GM19099 (cell line): ENCODE measurements around the gene TSPAN14.

Experiments used
- POLR2A ChIP-seq: IDR thresholded peaks from 3 replicates; pipeline ENCODE4 v1.6.1; 2011; ENCODE audit warnings: low read depth; ENCODE audit not compliant: insufficient read length; ENCODE audit errors: extremely low read depth

TSPAN14 gene

DNA sequence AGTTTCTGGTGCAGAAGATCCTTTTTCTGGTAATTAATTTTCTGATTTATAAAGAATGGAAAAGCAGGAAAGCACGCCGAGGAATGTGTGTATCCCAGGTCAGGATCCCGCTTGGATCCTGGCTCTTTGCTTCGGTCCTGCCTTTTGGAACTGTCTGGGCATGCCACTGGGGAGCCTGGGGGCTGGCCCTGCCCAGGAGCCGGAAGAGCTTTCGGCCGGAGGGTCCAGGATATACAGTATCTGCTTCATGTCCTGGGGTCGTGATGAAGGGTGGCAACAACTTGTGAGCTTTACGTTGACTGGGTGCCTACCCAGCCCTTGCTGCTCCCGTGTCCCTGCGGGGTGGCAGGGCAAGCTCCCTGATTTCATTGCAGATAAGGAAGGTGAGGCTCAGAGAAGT is 86.0 kb downstream of the TSPAN14 start:
- no peak for TF ChIP-seq POLR2A

DNA sequence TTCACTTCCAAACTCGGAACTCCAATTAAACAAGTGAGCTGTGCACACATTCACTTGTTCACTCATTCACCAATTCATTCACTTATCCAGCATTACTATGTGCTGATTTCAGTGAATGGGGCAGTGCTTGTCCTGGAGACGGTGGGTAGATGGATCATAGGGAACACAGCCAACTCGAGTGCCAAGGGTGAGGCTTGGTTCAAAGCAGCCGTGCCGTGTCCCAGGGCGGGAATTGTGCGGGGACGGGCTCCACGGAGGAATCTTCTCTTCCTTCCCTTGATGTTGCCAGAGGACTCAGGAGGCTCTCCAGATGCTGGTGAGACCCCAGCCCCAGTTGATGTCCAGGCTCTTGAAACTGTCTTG is 86.5 kb downstream of the TSPAN14 start:
- no peak for TF ChIP-seq POLR2A

DNA sequence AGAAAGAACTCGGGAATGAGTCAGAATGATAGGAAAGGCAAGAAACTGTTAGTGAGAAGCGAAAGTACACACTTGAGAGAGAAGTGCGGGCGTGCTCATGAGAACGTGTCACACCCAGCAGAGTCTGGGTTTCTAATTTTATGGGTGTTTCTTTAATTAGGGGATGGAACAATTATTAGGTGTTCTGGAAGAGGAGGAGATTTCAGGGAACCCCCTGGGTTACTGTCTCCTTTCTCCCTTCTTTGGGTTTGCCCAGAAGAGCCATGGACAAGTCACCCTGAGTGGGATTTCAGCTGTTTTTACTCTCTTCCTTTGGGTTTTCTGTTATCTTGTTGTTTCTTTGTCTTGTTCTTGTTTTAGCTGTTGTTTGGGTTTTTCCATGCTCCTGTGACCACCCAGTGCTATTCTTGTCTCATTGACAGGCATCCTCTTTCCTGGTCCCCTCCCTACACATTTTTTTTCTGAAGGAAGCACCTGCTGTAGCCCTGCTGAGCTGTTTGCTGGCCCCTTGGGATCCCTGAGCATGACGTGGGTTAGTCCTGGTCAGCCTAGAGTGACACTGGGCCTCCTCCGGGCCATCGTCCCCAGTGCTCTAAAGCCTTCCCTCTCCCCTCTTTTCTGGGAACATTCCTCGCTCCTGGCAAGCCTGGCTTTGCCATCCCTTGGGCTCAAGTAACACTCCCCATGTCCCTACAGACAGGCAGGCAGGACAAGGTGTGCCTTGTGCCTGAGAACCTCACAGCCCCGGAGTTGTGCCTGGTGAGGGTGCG is 87.1 kb downstream of the TSPAN14 start:
- TF ChIP-seq POLR2A = no peak

DNA sequence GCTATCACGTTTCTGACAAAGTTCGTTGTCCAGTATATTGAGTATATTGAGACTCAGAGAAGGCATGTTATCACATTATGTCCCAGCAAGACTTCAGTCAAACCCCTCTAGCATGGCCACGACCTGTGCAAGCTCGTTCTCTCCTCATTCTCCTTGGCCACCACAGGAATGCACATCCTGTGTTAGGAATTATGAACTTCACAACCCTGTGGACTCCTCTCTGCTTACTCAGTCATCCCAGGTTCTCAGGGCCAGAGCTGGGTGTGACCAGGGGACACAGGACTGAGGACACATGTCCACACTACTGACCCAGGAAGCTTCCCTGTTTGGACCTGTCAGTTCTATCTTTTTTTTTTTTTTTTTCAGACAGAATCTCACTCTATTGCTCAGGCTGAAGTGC is 87.9 kb downstream of the TSPAN14 start:
- TF ChIP-seq POLR2A = no peak

DNA sequence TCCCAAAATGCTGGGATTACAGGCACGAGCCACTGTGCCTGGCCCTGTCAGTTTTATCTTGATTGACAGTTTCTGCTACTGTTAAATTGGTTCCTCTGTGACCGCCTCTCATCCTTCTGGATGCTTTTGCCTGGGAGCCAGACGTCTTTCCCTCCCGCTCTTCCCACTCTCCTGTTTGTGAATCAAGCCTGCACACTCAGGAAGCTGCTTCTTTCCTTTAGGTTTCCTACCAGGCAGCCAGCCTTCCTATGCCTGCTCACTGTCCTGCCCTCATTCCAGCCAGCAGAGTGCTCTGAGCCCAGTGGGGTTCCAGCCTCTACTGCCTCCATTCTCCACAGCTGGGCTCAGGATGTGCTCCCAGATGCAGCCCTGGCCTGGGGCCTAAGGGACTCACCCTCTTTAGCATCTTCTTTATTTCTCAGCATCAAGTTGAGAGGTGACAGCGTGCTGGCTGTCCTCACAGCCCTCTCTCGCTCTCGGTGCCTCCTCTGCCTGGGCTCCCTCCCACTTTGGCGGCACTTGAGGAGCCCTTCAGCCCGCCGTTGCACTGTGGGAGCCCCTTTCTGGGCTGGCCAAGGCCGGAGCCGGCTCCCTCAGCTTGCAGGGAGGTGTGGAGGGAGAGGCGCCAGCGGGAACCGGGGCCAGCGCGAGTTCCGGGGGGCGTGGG is 88.7 kb downstream of the TSPAN14 start:
- no peak for TF ChIP-seq POLR2A

DNA sequence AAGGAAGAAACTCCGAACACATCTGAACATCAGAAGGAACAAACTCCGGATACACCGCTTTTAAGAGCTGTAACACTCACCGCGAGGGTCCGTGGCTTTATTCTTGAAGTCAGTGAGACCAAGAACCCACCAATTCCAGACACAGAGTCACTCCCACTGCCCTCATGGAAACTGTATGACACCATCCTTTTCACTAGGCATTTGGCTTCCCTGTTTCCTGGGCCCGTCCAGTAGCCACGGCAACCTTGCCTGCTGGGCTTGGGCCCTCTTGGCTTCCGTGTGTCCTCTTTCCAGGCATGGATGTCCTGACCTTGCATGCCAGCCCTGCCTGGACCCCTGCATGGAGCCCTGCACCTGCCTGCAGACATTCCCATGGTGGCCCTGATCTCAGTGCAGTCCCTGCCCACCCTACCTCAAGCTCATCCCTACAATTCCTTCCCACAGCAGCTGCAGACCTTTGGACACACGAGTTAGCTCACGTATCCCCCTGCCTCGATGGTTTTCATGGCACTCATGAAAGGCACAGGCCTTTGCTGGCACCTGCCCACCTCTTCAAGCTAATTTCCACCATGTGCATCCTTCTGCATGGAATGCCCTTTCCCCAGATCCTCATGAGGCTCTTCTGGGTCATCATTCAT is 90.3 kb downstream of the TSPAN14 start:
- no peak for TF ChIP-seq POLR2A

DNA sequence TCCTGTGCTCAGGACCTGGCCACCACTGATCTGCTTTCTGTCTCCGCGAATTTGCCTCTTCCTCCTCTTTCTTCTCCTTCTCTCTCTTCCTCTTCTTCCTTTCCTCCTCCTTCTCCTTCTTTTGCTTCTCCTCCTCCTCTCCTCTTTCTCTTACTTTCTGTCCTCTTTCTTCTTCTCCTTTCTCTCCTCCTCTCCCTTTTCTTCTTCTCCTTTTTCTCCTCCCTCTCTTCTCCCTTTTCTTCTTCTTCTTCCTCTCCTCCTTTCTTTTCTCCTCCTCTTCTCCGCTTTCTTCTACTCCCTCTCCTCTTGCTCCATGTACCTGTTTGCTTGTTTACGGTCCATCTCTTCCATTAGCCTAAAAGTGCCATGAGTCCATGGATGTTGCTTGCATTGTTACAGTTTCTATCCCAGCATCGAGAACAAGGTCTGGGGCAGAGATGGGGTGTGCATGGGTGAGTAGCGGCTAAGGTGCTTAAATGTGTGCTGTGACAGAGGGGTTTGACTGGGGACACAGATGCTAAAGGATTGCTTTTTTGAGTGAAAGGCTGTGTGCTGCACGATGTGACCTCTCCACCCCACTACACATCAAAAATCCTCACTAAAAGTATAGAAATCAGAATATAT is 91.3 kb downstream of the TSPAN14 start:
- no peak for TF ChIP-seq POLR2A

DNA sequence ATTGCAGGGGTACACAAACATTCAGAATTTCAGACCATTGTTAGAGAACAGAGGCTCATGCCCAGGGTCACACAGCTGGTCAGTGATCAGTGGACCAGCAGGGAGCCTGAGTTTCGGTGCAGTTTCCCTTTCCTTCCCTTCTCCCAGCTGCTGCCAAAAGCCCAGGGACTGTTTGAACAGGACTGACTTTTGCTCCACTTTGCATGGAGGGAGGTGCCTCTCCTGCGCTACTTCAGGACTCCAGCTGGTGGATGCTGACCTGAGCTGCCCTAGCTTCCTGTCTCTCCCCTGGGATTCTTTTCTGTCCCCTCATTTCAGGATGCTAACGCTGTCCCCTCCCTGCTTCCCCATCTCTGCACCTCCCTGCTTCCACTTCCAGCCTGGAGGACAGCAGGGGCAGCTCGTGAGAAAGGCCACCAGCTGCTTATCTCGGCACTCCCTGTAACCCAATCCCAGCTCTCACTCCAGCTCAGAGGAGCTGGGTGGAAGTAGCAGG is 98.1 kb downstream of the TSPAN14 start:
- no peak for TF ChIP-seq POLR2A

DNA sequence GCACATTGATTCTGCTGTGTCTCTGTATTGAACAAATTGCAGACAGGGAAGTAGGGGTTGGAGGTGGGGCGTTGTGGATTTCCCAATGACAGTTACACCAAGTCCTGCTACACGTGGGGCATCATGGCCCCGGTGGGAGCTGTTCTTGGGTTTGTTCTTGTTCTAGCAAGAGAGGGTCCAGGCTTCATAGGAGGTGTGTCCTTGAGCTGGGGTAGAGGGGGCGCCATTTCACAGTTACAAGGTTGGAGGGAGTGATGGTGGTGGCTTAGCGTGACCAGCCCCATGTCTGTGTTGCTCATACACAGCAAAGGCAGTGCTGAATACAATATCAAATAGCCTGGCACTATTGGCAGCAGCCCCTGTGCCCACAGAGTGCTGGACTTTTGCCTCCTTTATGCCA is 99.3 kb downstream of the TSPAN14 start:
- TF ChIP-seq POLR2A = no peak

DNA sequence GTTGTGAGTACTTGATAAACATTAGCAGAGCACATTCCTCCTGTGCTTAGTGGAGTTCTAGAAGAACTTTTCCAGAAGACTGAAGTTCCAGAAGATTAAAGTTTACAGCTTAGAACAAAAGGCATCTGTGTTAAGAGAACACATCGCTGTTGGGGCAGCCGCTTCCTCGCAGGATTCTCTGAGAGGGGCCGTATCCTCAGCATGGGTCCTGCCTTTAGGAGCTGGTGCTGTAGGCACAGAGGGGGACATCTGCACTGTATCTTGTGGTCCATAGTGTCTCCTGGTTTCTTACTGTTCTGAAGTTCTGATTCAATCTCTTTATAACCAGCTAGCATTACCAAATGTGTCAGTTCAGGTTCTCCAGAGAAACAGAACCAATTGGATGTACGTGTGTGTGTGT is 99.9 kb downstream of the TSPAN14 start:
- no peak for TF ChIP-seq POLR2A

DNA sequence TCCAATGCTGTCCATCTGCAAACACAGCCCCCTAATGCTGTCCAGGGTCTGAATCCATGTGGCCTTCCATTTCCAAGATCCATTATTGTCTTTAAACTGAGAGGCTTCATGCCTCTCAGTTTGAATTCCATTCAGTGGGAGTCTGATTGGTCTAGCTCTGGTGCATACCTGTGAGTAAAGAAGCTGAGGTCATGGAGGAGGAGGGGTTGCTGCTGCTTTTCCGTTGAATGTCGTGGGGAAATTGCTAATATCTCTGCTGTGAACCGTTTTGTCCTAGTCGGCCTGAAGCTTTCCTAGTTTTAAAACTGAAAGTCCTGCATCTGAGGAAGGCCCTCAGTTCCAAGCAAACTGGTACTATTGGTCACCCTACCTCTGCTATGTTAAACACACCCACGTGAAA is 101.3 kb downstream of the TSPAN14 start:
- no peak for TF ChIP-seq POLR2A

DNA sequence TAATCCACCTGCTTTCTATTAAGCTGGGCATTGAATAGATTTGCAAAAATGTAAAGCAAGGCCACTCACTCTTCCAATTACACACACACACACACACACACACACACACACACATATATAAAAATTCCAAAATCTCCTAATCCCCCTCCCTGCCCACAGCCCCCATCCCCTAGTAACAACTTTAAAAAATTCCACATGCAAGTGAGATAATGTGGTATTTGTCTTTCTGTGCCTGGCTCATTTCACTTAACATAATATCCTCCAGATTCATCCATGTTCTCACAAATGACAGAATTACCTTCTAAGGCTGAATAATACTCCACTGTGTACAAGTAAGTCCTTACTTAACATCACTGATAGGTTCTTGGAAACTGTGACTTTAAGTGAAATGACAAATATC is 107.8 kb downstream of the TSPAN14 start:
- no peak for TF ChIP-seq POLR2A

DNA sequence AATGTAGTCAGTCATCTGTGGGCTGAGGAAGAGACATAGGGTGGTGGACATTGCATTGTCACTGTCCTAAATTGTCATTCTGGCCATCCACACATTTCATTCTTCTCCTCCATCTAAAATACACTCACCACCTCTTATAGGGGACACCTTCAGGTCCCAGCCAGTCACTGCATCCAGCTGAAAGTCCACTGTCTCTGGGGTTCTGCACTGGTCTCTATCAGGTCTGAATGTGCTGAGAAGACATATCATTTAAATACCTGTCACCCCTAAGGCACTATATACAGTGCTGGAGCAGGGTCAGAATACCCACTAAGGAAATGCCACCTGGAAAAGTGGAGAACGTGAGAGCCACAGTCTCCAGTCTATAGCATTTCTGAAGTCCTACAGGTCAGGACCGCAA is 113.2 kb downstream of the TSPAN14 start:
- TF ChIP-seq POLR2A = no peak

DNA sequence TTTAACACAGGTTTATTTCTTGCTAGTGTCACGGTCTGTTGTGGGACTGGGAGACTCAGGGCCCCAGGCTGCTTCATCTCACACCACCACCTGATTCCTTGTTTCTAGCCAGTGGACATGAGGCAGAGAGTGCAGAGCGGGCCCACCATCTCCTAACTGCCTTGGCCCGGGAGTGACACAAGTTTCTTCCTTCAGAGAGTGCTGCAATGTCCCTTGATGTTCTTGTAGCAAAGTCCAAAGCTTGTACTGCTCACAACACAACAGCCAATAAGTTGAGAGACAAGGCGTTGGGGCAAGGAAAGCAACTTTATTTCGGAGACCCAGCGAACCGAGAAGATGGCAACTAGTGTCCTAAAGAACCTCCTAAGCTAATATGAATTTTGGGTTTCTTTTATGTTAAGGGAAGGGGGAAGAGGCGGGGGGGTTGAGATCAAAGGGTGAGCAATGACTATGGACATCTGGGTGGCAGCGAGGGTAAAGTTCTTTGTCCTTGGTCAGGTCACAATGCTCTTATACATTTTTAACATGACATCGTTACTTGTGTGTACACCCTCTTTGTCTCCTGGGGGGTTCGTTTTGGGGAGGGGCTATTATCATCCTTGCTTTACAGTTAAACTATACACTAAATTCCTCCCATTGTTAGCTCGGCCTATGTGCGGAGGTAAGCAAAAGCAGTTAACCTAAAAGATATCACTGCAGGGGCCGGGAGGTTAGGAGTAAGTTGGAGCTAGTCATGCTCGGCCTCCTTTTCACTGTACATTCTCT is 115.2 kb downstream of the TSPAN14 start:
- TF ChIP-seq POLR2A = no peak

DNA sequence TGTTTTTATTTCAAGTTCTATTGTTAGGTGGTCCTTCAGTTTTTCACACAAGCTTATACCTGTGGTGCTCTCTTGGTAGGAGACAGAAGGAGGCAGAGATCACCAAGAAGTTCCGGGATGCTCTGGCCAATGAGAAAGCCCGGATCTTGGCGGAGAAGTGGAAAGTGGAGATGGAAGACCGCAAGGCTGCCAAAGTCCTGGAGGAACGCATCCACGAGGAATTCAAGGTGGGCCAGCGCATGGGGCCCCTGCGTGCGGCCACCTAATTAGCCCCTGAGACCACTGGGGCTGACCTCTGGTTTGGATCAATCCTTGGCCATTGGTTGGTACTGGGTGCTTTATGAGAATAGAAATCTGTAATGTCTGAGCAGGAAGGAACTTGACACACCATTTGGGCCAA is 117.2 kb downstream of the TSPAN14 start:
- no peak for TF ChIP-seq POLR2A

DNA sequence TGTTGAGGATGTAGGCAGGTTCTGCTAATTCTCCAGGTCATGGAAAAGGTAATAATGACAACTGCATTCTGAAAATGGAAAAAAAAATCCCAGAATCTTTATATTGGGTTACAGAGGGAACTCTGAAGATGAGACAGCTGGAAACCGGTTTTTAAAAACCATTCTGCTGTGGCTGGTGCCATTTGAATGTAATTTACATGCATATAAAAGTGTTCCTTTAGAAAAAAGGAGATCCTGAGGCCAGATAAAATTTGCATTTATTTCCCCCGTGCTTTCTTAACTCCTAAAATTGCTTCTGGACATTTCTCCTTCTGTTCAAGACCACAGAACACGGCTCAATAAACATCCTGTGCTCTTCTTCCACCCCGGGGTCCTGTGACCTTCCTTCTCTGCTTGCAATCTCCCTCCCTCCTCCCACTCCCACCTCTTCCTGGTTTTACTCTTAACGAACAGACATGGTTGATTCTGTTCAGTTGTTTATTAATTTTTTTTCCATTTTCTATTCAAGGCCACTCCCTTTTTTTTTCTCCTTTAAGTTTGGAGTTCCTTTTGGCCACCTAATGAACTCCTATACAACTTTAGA is 125.2 kb downstream of the TSPAN14 start:
- no peak for TF ChIP-seq POLR2A
